HL-60 (cell line): Measurements from ENCODE around the gene CAMTA1.

ENCODE experiments used
- GABPA ChIP-seq: IDR thresholded peaks from 2 replicates; pipeline ENCODE4 v1.6.1; 2012; ENCODE audit warnings: low read depth
- POLR2AphosphoS5 ChIP-seq: IDR thresholded peaks from 2 replicates; pipeline ENCODE4 v1.6.1; 2012; ENCODE audit warnings: low read depth
- TF ChIP-seq, protein P1 (sequence below): IDR thresholded peaks from one replicate; pipeline ENCODE4 v1.5.1; 2011; ENCODE audit warnings: low read length, control low read depth, inconsistent platforms; ENCODE audit not compliant: insufficient read depth

DNA sequence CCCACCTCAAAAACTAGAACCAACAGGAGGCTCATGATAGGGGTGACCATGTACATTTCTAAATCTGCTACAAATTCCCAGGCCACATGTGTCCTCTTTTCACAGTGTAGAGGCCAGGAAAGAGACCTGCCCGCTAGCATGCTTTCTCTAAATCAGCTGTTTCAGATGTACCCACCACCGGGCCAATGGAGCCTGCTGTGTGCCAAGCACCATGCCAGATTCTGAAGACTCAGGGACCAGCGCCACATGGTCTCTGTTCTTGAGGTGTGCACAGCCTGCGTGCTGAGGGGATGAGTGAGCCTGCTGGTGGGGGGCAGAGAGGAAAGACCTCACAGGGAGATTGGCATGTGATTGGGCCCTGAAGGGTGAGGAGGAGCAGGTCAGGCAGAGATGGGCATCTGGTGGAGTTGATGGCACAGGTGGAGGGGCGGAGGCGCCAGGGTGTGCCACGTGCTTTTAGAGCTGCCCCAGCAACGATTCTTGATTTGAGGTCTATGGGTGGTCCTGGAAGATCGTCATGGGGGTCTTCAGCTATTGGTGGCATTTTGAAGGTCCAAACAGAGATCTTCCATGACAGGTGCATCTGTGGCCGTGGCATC, 500.7 kb downstream of the CAMTA1 start:
- TF ChIP-seq, protein P1, sequence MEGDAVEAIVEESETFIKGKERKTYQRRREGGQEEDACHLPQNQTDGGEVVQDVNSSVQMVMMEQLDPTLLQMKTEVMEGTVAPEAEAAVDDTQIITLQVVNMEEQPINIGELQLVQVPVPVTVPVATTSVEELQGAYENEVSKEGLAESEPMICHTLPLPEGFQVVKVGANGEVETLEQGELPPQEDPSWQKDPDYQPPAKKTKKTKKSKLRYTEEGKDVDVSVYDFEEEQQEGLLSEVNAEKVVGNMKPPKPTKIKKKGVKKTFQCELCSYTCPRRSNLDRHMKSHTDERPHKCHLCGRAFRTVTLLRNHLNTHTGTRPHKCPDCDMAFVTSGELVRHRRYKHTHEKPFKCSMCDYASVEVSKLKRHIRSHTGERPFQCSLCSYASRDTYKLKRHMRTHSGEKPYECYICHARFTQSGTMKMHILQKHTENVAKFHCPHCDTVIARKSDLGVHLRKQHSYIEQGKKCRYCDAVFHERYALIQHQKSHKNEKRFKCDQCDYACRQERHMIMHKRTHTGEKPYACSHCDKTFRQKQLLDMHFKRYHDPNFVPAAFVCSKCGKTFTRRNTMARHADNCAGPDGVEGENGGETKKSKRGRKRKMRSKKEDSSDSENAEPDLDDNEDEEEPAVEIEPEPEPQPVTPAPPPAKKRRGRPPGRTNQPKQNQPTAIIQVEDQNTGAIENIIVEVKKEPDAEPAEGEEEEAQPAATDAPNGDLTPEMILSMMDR: no peak
- TF ChIP-seq GABPA: no peak
- no peak for TF ChIP-seq POLR2AphosphoS5
